Right forelimb (tissue), 1 donor: Measurements from ENCODE around the gene NOL4L.
"Not testable (repeated sequence)": the region's sequence is repeated elsewhere in the genome, so short reads cannot be mapped to it uniquely, and the experiment has no call there.

Experiments used
- DNase-seq: peaks from one replicate; pipeline ENCODE4 v3.0.0-alpha.2; 2018

Gene NOL4L

DNA sequence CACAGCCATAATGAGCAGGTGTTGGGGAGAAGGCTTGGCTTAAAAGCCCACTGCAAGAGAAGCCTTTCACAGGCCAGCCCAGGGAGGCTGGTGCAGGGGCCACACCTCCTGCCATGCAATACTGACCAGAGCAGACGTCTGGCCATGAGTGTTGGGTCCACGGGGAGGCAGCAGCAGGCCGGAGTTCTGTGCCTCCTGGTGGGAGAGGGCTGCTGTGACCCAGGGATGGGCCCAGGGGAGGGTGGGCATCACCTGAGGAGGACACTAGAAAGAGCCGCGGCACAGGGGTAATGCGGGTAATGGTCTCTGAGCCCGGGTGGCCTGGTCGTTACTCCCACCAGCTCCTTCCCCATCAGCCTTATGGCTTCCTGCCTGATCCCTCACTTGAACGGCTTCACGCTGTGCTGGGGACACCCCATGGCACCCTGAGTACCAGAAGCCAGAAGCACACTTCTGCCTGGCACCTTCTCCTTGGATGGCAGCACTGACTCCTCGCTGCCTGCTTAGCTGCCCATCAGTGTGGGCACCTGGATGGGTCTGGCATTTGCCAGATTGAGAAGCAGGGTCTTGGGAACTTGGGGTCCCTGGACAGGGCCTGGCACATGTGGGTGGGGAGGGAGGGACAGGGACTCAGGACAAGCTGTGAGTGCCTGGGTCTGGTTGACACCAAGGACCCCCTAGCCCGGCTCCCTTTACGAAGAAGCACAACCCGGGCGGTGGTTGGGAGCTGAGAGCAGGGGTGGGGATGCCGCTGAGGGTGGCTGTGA is 118.2 kb downstream of the NOL4L start:
- DNase-seq, result no peak

DNA sequence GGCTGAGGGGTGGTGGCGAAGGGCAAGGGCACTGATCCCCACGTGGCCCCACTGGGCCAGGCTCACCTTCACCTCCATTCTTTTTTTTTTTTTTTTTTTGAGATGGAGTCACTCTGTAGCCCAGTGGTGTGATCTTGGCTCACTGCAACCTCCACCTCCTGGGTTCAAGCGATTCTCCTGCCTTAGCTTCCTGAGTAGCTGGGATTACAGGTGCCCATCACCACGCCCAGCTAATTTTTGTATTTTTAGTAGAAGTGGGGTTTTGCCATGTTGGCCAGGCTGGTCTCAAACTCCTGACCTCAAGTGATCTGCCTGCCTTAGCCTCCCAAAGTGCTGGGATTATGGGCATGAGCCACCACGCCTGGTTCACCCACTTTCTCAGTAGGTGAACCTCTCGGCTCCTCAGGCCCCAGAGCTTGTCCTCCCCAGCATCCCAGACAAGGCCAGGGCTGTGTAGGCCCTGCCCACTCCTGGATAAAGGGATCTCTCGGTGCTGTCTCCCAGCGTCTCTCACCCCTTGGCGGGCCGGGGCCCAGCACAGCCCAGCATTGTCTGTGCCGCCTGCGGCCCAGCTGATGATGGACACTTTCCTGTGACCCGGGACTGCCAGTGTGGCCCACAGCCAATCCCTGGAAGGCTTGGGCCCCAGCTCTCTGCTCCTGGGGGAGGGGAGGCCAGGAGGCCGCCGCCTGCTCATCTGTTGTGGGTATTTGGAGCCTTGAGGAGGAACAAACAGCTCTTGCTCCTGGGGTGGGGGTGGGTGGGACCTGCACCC is 119.0 kb downstream of the NOL4L start:
- DNase-seq, result not testable (repeated sequence)

DNA sequence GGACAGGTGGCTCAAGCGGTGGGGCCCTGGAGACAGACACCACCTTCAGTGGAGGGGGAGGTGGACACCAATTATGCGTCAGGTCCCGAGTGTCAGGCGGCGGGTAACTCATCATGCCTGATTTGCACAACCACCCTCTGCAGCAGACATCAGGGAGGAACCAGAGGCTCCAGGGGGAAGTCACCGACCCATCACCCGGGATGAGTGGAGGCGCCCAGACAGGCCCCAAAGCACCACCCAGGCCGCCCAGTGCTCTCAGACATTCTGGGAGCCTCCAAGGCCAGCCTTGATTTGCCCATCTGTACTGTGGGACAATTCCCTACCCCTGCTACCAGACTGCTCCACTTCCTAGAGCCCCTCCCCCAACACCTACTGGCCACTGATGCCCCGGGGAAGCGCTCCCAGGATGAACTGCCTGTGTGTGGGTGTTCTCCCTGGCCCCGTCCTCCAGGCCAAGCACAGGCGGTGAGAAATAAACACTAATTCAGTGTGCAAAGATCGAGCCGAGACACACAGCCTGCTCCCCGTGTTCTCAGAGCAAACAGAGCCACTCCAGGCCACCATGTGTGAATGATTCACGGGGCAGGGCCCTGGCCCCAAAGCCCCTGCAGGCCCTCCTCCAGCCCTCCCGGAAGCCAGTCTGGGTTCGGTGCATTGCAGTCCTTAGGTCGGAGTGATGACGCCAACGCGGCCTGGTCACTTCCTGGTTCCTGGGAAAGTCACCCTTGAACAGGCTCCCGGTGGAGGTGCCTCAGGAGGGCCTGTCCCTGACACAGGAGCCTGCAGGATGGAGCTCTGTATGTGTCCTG is 119.8 kb downstream of the NOL4L start:
- no peak for DNase-seq

DNA sequence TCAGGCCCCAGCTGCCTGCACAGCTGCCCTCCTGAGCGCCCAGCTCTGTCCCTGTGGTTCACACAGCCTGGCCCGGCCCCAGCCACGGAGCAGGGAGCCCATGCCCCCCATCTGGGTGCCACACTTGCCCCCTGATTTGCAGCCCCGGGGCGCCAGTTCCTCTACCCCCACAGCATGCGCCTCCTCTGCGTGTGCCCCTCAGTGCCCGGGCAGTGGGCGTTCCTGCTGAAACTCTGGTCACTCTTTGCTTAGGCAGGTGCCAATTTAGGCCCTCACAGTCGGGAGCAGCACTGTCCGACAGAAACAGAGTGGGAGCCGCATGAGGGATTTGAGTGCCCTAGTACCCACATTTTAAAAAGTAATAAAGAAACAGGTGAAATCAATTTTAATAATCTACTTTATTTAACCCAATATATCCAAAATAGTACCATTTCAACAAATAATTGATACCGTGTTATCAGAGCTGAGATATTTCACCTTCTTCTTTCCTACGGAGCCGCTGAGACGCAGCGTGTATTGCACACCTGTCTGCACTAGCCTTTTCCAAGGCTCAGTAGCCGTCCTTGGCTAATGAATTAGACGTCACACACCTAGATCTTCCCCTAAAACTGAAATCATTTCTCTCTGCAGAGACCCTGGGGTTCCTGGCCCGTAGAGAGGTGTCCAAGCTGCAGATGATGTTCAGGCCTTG is 120.6 kb downstream of the NOL4L start:
- no peak for DNase-seq

DNA sequence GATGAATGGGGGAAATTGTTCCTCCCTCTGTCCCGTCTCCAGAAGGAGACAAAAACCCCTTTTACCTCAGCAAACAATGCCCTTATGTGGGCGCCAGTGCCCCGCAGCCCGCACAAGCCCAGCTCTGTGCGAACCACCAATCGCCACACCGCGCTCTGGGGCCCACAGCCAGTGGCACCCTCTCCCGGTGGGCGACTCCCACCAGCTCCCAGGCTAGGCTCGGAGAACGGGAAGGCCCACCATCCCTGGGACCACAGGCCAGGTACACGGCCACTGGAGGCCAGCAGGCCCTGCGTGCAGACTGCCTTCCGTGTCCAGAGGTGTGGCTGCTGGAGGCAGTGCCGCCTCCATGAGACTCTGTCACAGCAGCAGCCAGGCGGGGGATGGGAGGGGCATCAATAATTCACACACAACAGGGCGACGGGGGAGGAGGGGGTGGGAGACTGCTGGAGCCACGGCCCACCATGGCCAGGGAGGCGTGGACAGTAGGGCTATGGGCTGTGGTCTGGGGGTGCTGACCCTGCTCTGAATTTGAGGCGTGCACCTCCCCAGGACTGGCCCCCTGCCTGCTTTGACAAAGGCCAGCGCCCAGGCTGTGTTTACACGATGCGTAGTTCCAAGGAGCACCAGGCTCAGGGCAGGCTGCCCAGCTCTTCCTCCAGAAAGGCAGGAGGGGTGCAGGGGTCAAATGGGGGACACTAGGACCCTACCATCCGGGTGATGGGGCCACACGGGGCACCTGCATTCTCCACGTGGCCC is 121.3 kb downstream of the NOL4L start:
- no peak for DNase-seq

DNA sequence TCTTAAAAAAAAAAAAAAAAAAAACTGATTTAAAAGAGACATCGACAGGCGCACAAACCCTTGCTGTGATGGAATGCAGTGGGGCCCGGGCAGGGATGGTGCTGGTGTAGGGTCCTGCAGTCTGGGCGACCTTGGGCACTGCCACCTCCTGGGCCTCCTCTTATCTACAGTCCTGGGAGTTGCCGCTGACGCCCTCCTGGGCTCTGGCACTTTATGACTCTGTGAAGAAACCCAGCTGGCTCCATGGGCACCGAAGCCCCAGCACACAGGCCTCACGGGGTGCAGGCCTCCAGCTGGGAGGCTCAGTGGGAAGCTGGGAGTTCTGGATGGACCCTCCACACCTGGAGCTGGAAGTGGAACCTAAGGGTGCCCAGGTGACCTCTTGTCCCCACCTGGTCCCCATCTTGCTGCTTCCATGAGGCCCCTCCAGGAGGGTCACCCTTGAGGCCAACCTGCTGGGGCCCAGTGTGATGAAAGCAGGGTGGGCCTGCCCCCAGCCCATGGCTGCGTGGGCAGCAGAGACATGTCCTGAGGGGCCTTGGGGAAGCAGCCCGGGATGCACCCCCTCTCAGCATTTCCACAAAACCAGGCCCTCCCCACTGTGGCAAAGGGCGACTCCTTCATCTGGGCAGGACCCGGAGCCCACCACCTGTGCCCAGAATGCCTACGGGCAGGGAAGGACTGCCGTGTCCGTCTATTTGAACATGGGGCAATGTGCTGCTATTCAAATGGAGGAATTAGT is 122.1 kb downstream of the NOL4L start:
- no peak for DNase-seq

DNA sequence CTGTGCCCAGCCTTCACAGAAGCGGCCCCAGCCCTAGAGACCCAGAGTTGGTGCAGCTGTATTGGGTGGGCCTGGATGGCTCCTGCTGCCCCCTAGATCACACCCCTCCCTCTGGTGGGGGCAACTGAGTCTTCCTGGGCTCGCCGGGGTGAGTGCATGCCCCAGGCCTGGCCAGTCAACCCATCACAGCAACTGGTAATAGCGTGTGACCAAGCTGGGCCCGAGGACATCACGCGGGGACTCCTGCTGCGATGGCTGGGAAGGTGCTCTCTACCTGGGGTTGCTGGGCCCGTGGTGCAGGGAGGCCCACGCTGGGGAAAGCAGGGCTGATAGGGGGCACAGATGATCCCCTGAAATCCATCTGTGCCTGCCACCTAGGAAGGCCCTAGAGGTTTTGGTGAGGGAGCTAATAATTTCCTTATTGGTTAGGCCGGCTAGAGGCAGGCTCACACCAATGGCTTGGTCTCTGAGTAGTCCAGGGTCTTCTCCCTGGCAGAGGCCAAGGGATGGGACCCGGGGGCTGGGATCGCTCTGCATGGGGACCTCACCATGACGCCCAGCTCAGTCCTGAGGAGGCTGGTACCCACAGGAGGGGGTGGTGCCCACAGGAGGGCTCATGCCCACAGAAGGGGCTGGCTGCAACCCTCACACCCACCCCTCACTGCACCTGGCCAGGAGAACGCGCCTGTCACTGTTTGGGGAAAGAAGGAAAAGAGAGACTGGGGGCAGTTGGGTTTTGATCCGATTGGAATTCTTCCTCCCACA is 123.1 kb downstream of the NOL4L start:
- no peak for DNase-seq

DNA sequence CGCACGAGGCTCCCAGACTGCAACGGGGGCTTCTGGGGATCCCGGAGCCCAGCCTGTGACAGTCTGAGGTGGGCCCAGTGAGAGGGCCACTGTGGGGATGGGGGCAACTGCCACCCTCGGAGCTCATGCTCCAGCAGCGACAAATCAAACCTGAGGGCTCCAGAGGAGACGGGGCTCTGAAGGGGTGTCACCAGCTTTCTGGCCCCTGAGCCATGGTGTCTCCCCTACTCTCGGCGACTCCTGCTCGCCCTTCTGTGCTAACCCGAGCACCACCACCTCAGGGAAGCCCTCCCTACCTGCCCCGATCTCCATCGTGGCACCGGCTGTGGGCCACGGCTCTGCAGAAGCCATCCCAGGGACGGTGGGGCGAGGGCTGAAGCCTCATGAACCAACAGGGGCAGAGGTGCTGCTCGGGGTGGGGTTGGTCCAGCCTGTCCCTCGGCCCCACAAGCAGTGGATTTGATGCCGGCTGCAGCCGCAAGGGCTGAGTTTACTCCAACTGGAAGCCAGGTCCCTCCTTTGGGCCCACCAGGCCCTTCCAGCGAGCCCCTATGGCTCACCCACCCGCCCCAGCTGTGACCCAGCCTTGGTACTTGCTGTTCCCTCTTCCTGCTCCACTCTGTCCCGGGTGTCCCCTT is 124.3 kb downstream of the NOL4L start:
- no peak for DNase-seq

DNA sequence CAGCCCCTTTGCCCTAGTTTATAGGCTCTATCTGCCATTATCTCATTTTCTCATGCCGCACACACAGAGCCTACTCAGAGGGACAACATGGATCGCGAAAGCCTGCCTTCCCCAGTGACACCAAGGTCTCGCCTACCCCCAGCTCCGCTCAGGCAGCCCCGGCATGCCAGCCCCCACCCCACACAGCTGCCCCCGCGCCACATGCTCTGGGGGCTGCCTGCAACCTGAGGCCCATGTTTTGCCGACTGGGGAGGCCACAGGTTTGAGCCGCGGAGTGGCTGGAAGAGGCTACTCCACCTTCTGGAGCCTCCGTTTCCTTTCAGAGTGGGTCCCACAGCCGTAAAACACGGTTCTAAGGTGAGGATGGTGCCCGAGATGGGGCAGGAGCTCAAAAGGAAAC is 124.9 kb downstream of the NOL4L start:
- no peak for DNase-seq

DNA sequence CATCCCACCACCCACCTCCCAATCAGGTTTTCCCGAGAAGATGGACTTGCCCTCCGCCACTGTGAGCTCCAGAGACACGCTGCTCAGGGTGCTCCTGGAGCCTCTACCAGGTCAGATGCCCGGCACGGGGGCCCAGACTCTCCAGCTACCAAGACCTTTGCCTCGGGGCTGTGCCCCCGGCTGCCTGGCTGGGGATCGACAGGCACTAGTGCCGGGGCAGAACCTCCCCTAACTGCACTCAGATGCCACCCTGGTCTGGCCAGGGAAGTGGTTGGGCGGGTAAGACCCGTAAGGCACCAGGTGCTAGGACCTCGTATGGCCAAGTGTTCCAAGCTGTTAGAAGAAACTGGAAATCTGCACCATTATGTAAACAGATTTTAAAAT is 126.3 kb downstream of the NOL4L start:
- DNase-seq, result no peak

DNA sequence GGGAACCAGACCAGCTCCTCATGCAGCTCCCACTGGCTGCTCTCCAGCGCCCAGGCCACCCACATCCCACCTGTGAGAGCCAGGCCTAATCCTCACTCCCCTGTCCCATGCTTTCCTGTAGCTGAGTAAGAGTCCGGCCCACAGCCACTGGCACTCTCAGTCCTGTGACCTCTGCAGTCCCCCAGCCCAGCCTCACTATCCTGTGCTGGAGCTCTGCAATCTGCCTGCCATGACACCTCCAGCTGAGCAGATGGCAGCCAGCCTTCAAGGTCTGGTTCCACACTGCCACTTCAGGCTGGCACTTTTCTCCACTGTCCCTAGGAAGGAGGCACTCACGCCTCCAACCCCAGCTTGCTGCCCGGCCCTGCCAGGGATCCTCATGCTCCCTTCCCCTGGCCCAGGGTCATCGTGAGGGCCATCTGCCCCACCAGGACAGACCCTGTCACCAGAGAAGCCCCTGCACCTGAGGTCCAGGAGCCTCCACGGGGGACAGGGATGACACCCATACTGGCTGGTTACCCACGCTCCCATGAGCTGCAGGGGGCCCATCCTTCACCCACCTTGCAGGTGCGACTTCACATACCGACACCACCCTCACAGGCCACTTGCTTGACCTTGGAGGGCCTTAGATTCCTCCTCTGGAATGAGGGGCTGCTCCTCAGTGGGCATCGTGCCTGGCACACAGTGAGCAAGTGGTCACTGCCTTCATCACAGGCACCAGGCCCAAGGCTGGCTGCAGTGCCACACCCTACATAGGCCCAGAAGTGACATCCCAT is 126.9 kb downstream of the NOL4L start:
- no peak for DNase-seq

DNA sequence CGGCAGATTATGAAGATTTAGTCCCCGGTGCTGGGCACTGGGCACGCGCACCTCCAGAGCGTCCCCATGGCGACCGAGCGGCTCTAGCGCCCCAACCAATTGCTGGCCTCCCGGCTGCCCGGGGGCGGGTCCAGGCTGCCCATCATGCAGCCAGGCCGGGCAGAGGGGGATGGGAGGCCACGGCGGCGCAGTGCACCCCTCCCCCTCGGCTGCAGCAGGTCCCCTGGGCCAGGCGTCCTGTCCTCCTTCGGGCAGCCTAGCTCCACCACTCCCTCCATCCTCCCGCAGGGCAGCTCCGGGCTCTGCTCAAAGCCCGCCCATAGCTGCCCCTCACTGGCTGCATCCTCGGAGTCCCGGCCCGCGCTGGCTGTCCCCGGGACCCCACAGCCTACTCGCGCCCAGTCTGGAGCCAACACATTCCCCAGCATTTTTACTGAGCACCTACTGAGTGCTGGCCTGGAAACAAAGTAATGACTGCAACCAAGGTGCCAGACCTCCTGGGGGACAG is 127.6 kb downstream of the NOL4L start:
- no peak for DNase-seq

DNA sequence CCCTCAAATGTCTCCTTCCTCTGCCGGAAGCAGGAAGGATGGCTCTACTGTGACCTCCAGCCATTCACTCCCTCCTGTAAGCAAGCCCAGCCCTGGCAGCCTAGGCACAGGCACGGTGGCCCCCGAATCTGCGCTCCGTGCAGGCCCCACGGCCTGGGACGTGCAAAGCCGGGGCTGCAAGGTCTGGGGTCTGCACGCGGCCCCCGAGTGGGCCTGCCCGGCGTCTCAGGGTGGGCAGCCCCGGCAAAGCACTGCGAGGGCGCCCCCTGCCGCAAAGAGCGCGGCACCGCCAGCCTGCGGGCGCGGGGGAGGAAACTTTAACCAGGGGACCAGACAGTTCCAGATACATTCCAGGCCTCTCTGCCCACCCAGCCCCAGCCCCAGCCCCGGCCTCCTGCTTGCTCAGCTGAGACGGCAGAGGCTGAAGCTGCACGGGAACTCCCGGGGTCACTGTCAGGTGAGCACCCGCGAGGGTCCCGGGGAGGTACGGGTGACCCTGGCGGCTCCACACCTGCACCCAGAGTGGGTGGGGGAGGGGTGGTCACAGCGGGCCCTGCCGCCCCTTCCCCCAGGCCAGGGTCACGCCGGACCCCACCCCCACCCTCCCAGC is 128.2 kb downstream of the NOL4L start:
- DNase-seq, result peak; percentile 83

DNA sequence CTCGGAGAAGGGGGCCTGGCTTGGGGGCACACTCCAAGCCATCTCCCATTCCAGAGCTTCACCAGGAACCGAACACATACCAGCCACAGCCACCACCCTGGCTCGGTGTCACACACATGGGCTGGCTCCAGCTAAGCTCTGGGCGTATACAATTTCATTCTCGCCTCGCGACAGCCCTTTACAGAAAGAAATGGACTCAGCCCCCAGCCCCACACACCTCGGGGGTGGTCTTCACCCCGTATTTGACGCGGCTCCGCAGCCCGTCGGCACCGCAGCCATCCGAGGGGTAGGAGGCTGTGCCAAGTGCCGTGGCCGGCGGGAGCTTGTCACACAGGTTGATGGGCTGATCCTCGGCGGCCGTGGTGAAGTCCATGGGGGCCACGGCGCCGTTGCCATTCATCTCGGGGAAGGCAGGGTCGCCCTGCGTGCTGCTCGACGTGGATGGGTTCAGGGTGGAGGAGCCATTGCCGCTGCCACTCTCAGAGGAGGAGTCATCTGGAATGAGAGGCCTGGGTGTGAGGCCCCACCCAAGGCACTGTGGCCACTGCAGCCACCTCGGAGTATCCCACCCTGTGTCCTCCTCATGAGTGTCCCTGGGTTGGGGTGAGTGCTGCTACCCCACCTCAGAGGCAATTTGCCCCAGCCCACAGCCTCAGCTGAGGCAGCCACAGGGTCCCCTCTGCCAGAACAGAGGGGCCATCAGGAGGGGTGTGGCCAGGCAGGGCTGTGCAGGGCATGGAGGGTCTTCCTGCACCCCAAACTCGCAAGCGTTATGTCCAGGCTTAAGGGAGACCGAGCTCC is 129.0 kb downstream of the NOL4L start:
- DNase-seq, result no peak

DNA sequence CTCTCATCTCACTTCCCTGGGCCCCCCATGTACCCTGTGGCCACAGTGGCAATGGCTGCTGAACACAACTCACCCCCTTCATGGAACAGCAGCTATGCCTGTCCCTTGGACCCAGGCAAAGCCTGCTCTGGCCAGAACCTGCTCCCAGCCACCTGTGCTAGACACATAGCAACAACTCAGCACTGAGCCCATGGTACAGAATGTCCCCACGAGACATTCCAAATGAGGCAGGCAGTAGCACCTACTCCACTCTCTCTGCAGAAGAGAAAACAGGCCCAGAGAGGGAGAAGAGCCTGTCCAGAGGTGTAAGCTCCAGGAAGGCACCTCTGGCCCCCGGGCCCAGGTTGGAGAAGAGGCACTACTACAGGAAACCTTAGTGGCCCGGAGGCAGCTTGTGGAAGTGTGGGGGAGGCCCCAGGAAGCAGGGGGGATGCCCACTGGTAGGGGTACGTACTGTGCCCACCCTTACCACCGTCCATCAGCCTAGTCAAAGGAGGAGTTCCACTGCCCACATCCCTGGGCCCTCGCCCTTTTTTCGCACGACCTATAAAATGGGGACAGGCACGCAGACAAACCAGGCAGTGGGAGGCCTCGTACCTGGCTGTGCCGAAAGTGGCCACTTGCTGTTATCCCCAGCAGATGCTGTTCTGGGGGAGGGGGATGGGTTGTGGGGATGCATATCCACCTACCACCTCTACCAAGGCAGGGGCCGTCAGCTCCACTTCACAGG is 129.8 kb downstream of the NOL4L start:
- DNase-seq, result no peak

DNA sequence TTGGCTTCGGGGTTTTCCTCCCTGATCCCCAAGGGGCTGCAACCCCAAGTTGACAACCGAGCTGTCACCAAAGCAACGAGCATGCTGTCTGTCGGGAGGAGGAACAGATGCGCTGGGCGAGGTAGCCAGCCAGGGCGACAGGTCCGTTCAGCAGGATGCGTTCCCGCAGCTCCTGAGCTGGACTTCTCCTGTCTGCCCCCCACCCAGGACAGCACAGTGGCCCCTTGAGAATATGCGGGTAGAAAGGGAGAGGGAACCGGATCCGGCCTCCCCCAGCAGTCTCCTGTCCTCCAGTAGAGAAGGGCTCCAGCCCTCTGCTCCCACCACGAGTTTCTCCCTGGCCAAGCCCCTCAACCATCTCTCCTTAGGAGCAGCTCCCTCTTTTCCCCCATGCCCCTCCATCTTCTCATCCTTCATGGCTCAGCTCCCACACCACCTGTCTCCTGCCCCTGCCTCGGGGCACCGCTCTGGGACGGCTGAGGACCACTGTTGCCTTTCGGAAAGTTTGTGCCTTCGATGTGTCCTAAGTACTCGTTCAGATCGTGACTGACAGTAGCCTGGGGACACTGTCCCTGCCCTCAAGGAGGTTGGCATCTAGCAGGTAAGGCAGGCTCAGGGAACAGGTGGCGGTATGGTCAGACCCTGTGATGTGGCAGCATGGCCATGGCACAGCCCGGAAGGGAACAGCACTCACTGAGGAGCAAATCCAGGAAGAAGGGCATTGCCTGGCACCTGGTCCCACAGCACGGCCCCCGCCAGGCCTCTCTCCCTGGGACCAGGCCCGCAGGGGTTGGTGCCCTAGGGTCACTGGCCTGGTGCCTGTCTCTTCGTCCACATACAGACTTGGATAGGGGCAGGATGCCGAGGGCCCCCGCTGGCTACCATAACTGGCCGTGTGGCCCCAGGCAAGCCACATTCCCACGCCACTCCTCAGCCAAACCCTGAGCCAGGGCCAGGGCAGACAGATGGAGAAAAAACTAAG is 130.7 kb downstream of the NOL4L start:
- no peak for DNase-seq
